H1 (cell line): ENCODE measurements around the gene PARD3. TPM values are rescaled to one million over a fixed set of nuclear protein-coding genes. Genes with fewer than 3 reads are reported as not detected.

Experiments
- CTCF ChIA-PET: fragments of 300-600 bp; sonication (Branson Sonifier 250); formaldehyde crosslinking; loops from one replicate; lab custom pipeline; 2021; ENCODE audit not compliant: partially characterized antibody; lab: Charles Lee
- POLR2A ChIA-PET: fragments of 300-600 bp; sonication (Branson Sonifier 250); formaldehyde crosslinking; loops from one replicate; lab custom pipeline; 2021; ENCODE audit warnings: inconsistent platforms; ENCODE audit not compliant: partially characterized antibody; lab: Charles Lee
- DNase-seq, 2 experiments: peaks; one replicate each; pipeline versions ENCODE4 v3.0.0 to v3.0.0-alpha.2; 2010 to 2022; ENCODE audit warnings: low spot score in 2 of 2, low read depth in 1 of 2, mixed read lengths in 1 of 2
- FAIRE-seq: peaks from 2 replicates; lab custom pipeline; 2011; peaks lifted over from hg19 to GRCh38; lab: Jason Lieb, UNC
- H2AFZ ChIP-seq: 2 replicates; pipeline ENCODE4 v1.8.1; 2012; ENCODE audit warnings: low read length, inconsistent platforms
- H2AK5ac ChIP-seq: 2 replicates; pipeline ENCODE4 v1.6.1; 2013; ENCODE audit warnings: low read depth, low read length
- H2BK120ac ChIP-seq: replicated peaks from 2 replicates; pipeline ENCODE3; 2013; ENCODE audit warnings: low read depth, low read length, inconsistent platforms
- H2BK12ac ChIP-seq: 2 replicates; pipeline ENCODE4 v1.6.1; 2013; ENCODE audit warnings: low read depth, low read length
- H2BK15ac ChIP-seq: 2 replicates; pipeline ENCODE4 v1.6.1; 2013; ENCODE audit warnings: low read length
- H2BK20ac ChIP-seq: 2 replicates; pipeline ENCODE4 v1.6.1; 2013; ENCODE audit warnings: low read length
- H2BK5ac ChIP-seq: 2 replicates; pipeline ENCODE4 v1.6.1; 2013; ENCODE audit warnings: low read depth, low read length
- H3K14ac ChIP-seq: 2 replicates; pipeline ENCODE4 v1.6.1; 2013; ENCODE audit warnings: inconsistent platforms; ENCODE audit not compliant: insufficient read length
- H3K18ac ChIP-seq: 2 replicates; pipeline ENCODE4 v1.6.1; 2013; ENCODE audit warnings: low read length; ENCODE audit errors: extremely low read depth
- H3K23ac ChIP-seq: 2 replicates; pipeline ENCODE4 v1.6.1; 2013; ENCODE audit warnings: inconsistent platforms; ENCODE audit not compliant: insufficient read length
- H3K23me2 ChIP-seq: 2 replicates; pipeline ENCODE4 v1.6.1; 2013; ENCODE audit warnings: low read depth, low read length
- H3K27ac ChIP-seq: 2 replicates; pipeline ENCODE4 v1.6.1; 2011; ENCODE audit warnings: low read depth, low read length, inconsistent platforms
- H3K27me3 ChIP-seq, 4 experiments: replicated peaks in 1 of 4; 1 replicate in 1 of 4; 2 replicates in 3 of 4; pipeline versions ENCODE4 v1.6.1 to v1.8.1; 2011 to 2013; ENCODE audit warnings: low read length in 3 of 4, mild to moderate bottlenecking in 3 of 4, inconsistent platforms in 2 of 4, mixed read lengths in 2 of 4, moderate library complexity in 1 of 4; ENCODE audit not compliant: control insufficient read depth in 3 of 4, insufficient read depth in 3 of 4; ENCODE audit errors: extremely low read depth in 1 of 4
- H3K36me3 ChIP-seq, 4 experiments: 2 replicates each; pipeline versions ENCODE4 v1.6.1 to v1.8.1; 2011 to 2013; ENCODE audit warnings: mild to moderate bottlenecking in 4 of 4, low read length in 3 of 4, moderate library complexity in 2 of 4, control low read depth in 1 of 4, inconsistent platforms in 1 of 4; ENCODE audit not compliant: insufficient read depth in 4 of 4, control insufficient read depth in 2 of 4
- H3K4ac ChIP-seq: replicated peaks from 2 replicates; pipeline ENCODE3; 2013; ENCODE audit warnings: low read length, low read depth, mixed read lengths, inconsistent platforms; ENCODE audit not compliant: insufficient read length
- H3K4me1 ChIP-seq, 4 experiments: replicated peaks in 1 of 4; 1 replicate in 1 of 4; 2 replicates in 3 of 4; pipeline versions ENCODE4 v1.6.1 to v1.8.1; 2011 to 2013; ENCODE audit warnings: low read length in 3 of 4, inconsistent platforms in 2 of 4, mixed read lengths in 1 of 4; ENCODE audit not compliant: insufficient read depth in 4 of 4, control insufficient read depth in 3 of 4
- H3K4me2 ChIP-seq, 2 experiments: 2 replicates each; pipeline versions ENCODE4 v1.6.1 to v1.8.1; 2011 to 2013; ENCODE audit warnings: low read depth in 2 of 2, low read length in 2 of 2, control low read depth in 1 of 2, inconsistent platforms in 1 of 2, mild to moderate bottlenecking in 1 of 2; ENCODE audit not compliant: insufficient read depth in 1 of 2
- H3K4me3 ChIP-seq, 4 experiments: fragments of 200-600, 300-600 bp in 1 of 4; sonication (generic), shearing (Covaris generic), sonication (Bioruptor Twin) in 1 of 4; 2 replicates each; pipeline versions ENCODE4 v1.5.1 to v1.8.1; 2011 to 2016; ENCODE audit warnings: low read length in 4 of 4, low read depth in 3 of 4, control low read depth in 2 of 4, inconsistent platforms in 2 of 4, mild to moderate bottlenecking in 2 of 4, mixed read lengths in 1 of 4, moderate library complexity in 1 of 4; ENCODE audit not compliant: insufficient read depth in 2 of 4; ENCODE audit errors: extremely low read depth in 1 of 4
- H3K56ac ChIP-seq: replicated peaks from 2 replicates; pipeline ENCODE3; 2013; ENCODE audit warnings: low read depth, mild to moderate bottlenecking, mixed read lengths, low read length, inconsistent platforms; ENCODE audit not compliant: insufficient read length
- H3K79me1 ChIP-seq: 2 replicates; pipeline ENCODE4 v1.6.1; 2013; ENCODE audit warnings: low read depth, low read length, control low read depth
- H3K79me2 ChIP-seq, 2 experiments: 2 replicates each; pipeline versions ENCODE4 v1.6.1 to v1.8.1; 2012 to 2013; ENCODE audit warnings: low read length in 2 of 2, mild to moderate bottlenecking in 2 of 2, inconsistent platforms in 1 of 2; ENCODE audit not compliant: insufficient read depth in 2 of 2, control insufficient read depth in 1 of 2
- H3K9ac ChIP-seq, 4 experiments: replicated peaks in 1 of 4; 1 replicate in 1 of 4; 2 replicates in 3 of 4; pipeline versions ENCODE4 v1.6.1 to v1.8.1; 2011 to 2013; ENCODE audit warnings: low read depth in 3 of 4, low read length in 3 of 4, control low read depth in 2 of 4, mild to moderate bottlenecking in 2 of 4, moderate library complexity in 2 of 4, inconsistent platforms in 1 of 4; ENCODE audit errors: extremely low read depth in 1 of 4
- H3K9me3 ChIP-seq, 2 experiments: 2 replicates each; pipeline versions ENCODE4 v1.6.1 to v1.8.1; 2012 to 2013; ENCODE audit warnings: mild to moderate bottlenecking in 2 of 2, moderate library complexity in 2 of 2, control low read depth in 1 of 2, inconsistent platforms in 1 of 2, low read depth in 1 of 2, low read length in 1 of 2, mixed read lengths in 1 of 2; ENCODE audit not compliant: insufficient read depth in 2 of 2
- H4K20me1 ChIP-seq, 2 experiments: replicated peaks in 1 of 2; 2 replicates each; pipeline versions ENCODE3 to v1.8.1; 2011 to 2013; ENCODE audit warnings: inconsistent platforms in 2 of 2, low read length in 2 of 2, mild to moderate bottlenecking in 1 of 2; ENCODE audit not compliant: insufficient read depth in 2 of 2, control insufficient read depth in 1 of 2
- H4K5ac ChIP-seq: 2 replicates; pipeline ENCODE4 v1.6.1; 2013; ENCODE audit warnings: low read length, low read depth, mixed read lengths, inconsistent platforms; ENCODE audit not compliant: insufficient read length
- H4K8ac ChIP-seq: 2 replicates; pipeline ENCODE4 v1.8.0; 2013; ENCODE audit warnings: mild to moderate bottlenecking, moderate library complexity, low read length, inconsistent platforms; ENCODE audit not compliant: insufficient read depth; ENCODE audit errors: extremely low read depth
- H4K91ac ChIP-seq: replicated peaks from 2 replicates; pipeline ENCODE3; 2013; ENCODE audit warnings: low read length, mixed read lengths, inconsistent platforms; ENCODE audit not compliant: insufficient read length
- CHD1 ChIP-seq: IDR thresholded peaks from 2 replicates; pipeline ENCODE4 v1.6.1; 2012; ENCODE audit warnings: low read depth, low read length, improper control_type of control experiment
- EGR1 ChIP-seq: IDR thresholded peaks from 2 replicates; pipeline ENCODE4 v1.6.1; 2011; ENCODE audit warnings: low read depth, low read length, borderline replicate concordance
- EZH2 ChIP-seq: fragments of 200-600 bp; sonication (generic); IDR thresholded peaks from 2 replicates; pipeline ENCODE4 v1.7.1; 2012; ENCODE audit warnings: low read depth, mild to moderate bottlenecking, moderate library complexity, low read length, inconsistent platforms; ENCODE audit not compliant: severe bottlenecking
- GABPA ChIP-seq: IDR thresholded peaks from 2 replicates; pipeline ENCODE4 v1.6.1; 2011; ENCODE audit warnings: mild to moderate bottlenecking, low read length, moderate library complexity, borderline replicate concordance; ENCODE audit not compliant: insufficient read depth
- JUN ChIP-seq: IDR thresholded peaks from 2 replicates; pipeline ENCODE4 v1.6.1; 2011; ENCODE audit warnings: low read depth, mild to moderate bottlenecking, improper control_type of control experiment, low read length
- POU5F1 ChIP-seq: IDR thresholded peaks from 2 replicates; pipeline ENCODE4 v1.6.1; 2011; ENCODE audit warnings: low read depth, mild to moderate bottlenecking, low read length, moderate library complexity
- RBBP5 ChIP-seq: IDR thresholded peaks from 2 replicates; pipeline ENCODE4 v1.7.1; 2012; ENCODE audit warnings: low read depth, mild to moderate bottlenecking, inconsistent platforms, low read length, moderate library complexity, borderline replicate concordance
- SAP30 ChIP-seq: fragments of 300-600 bp; sonication (generic); IDR thresholded peaks from 2 replicates; pipeline ENCODE4 v1.7.1; 2012; ENCODE audit warnings: low read length, moderate library complexity, mild to moderate bottlenecking, inconsistent platforms; ENCODE audit not compliant: insufficient read depth, insufficient replicate concordance
- YY1 ChIP-seq: IDR thresholded peaks from 2 replicates; pipeline ENCODE4 v1.6.1; 2011; ENCODE audit warnings: low read depth, mild to moderate bottlenecking, low read length
- WGBS, 2 experiments: shearing (Covaris generic) in 1 of 2; methylation state at CpG; one replicate each; pipeline versions ENCODE4 v1.1.6 to v1.1.7; 2013 to 2015; ENCODE audit warnings: low lambda C conversion rate in 2 of 2, mixed read lengths in 2 of 2, inconsistent platforms in 1 of 2, low coverage in 1 of 2, missing lambda C conversion rate in 1 of 2; ENCODE audit not compliant: insufficient replicate concordance in 2 of 2, insufficient coverage in 1 of 2, insufficient read length in 1 of 2; ENCODE audit errors: extremely low coverage in 1 of 2, missing lambda C conversion rate in 1 of 2; 5-methylcytosine and 5-hydroxymethylcytosine counted together
- polyA plus RNA-seq, 7 experiments: library from polyadenylated mRNA; depleted of rRNA in 3 of 7; stranded (reverse) in 5 of 7; unstranded in 2 of 7; fragments of >200 nt in 5 of 7; fragments of 200-250 nt in 2 of 7; gene quantifications; 1 replicate in 5 of 7; 2 replicates in 1 of 7; 4 replicates in 1 of 7; pipeline versions ENCODE4 v1.2.1 to v1.2.3, GENCODE V29; 2011 to 2013; ENCODE audit warnings: missing spikeins in 2 of 7, mixed read lengths in 2 of 7
- total RNA-seq: library from RNA; stranded (reverse); fragmentation: NEBNext Ultra II Directional; extraction: Animal tissue kit (Norgen Biotek cat#: 25700); gene quantifications from 2 replicates; pipeline ENCODE4 v1.2.1, GENCODE V29; 2021
- TF ChIP-seq, protein P1 (sequence below): IDR thresholded peaks from 2 replicates; pipeline ENCODE4 v1.6.1; 2011; ENCODE audit warnings: low read length, improper control_type of control experiment

The PARD3 gene
- total and polyA plus RNA-seq, 2 of the 8 experiments (the other 6 are each of a cell fraction or from before 2014, with no cell fraction given) = 19.7 to 49.1 TPM

DNA sequence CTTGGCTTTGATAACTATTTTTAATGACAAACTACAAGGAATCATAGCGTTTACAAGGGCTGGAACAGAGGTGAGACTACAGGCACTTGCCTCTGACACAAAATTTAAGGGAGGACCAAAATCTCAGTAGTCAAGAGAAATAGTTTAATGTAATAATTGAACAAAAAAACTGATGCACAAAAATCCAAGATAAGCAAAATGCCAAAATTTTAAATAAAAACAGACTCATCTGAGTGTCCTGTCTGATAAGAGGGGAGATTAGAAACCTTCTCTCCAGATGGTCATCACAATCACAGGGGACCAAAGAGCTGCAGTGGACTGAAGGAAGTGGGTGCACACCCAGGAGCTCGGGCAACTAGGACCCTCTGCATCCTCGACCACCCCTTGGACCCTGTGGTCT is 70.5 kb downstream of the PARD3 start:
- no peak for FAIRE-seq
- no peak overlapping the region for H4K8ac ChIP-seq
- H3K4ac ChIP-seq = no peak overlapping the region
- H3K4me3 ChIP-seq = no peak overlapping the region
- peaks cover 3 to 81% of the 10 kb centered on the region in 2 experiments; a peak in 3 of 4 replicates for H3K79me2 ChIP-seq
- H3K23me2 ChIP-seq = 0 out of 2 replicates have a peak, but pooled peaks cover 2% of the 10 kb centered on the region
- POLR2A ChIA-PET = no interaction called here
- no peak overlapping the region for H2AFZ ChIP-seq
- no peak overlapping the region for H2BK12ac ChIP-seq
- H3K9me3 ChIP-seq = no peaks in the 10 kb centered on the region
- H3K9ac ChIP-seq = no peak overlapping the region
- no peak overlapping the region for H2AK5ac ChIP-seq
- no peak overlapping the region for H3K14ac ChIP-seq
- H3K56ac ChIP-seq = no peak overlapping the region
- no peak overlapping the region for H3K23ac ChIP-seq
- no peak overlapping the region for H3K27ac ChIP-seq
- peaks cover 18% of the 10 kb centered on the region for H3K79me1 ChIP-seq
- no peak for DNase-seq
- H4K5ac ChIP-seq = no peak overlapping the region
- TF ChIP-seq CHD1 (no peak), SAP30 (no peak), GABPA (no peak), EGR1 (no peak), POU5F1 (no peak), YY1 (no peak), RBBP5 (no peak), EZH2 (no peak), JUN (no peak)
- TF ChIP-seq, protein P1, sequence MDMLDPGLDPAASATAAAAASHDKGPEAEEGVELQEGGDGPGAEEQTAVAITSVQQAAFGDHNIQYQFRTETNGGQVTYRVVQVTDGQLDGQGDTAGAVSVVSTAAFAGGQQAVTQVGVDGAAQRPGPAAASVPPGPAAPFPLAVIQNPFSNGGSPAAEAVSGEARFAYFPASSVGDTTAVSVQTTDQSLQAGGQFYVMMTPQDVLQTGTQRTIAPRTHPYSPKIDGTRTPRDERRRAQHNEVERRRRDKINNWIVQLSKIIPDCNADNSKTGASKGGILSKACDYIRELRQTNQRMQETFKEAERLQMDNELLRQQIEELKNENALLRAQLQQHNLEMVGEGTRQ = no peak
- TF ChIP-seq, all 59 proteins: peak for 0
- no peak overlapping the region for H4K91ac ChIP-seq
- no peak overlapping the region for H2BK120ac ChIP-seq
- no peak overlapping the region for H3K4me2 ChIP-seq
- no peaks in the 10 kb centered on the region; a peak in 1 of 8 replicates for H3K36me3 ChIP-seq
- H4K20me1 ChIP-seq = peaks cover 2 to 7% of the 10 kb centered on the region in 2 experiments
- no peak overlapping the region for H2BK5ac ChIP-seq
- CTCF ChIA-PET = interaction anchor here (1.0 to 1.5 kb wide), 3 partner anchors 12 to 21 kb away, joined by 3 to 8 read pairs (median 3); no protein-coding TSS in a partner anchor
- peaks cover 0 to 8% (median 5%) of the 10 kb centered on the region in 4 experiments; a peak in 5 of 7 replicates for H3K4me1 ChIP-seq
- no peaks in the 10 kb centered on the region for H3K27me3 ChIP-seq
- no peak overlapping the region for H2BK15ac ChIP-seq
- H2BK20ac ChIP-seq = no peak overlapping the region
- no peak overlapping the region for H3K18ac ChIP-seq
- WGBS, 2 experiments = 86% methylated on average over 3 of the region's 3 CpGs; no CpG with 5 or more reads in 1 of the 2 experiments
